GM23338 (cell line): ENCODE measurements around the gene CELA2A.
"Not testable (repeated sequence)": the region's sequence is repeated elsewhere in the genome, so short reads cannot be mapped to it uniquely, and the experiment has no call there.

Source experiments
- ETS1 ChIP-seq: IDR thresholded peaks from 2 replicates; pipeline ENCODE4 v1.6.1; 2016; ENCODE audit warnings: antibody characterized with exemption
- EZH2 ChIP-seq: fragments of 200-600 bp; sonication (generic); IDR thresholded peaks from one replicate; pipeline ENCODE4 v1.8.0; 2017; ENCODE audit warnings: antibody characterized with exemption, mild to moderate bottlenecking, low read depth; ENCODE audit not compliant: unreplicated experiment
- EZH2phosphoT487 ChIP-seq: fragments of 200-600 bp; sonication (generic); IDR thresholded peaks from one replicate; pipeline ENCODE4 v1.8.1; 2018; ENCODE audit warnings: antibody characterized with exemption; ENCODE audit not compliant: unreplicated experiment
- JUNB ChIP-seq: IDR thresholded peaks from one replicate; pipeline ENCODE4 v1.6.1; 2016; ENCODE audit warnings: antibody characterized with exemption; ENCODE audit not compliant: unreplicated experiment
- POLR2AphosphoS5 ChIP-seq: IDR thresholded peaks from 2 replicates; pipeline ENCODE4 v1.6.1; 2016; ENCODE audit warnings: antibody characterized with exemption, low read depth
- TF ChIP-seq, protein P1 (sequence below), 2 experiments: fragments of 200-600 bp in 1 of 2; sonication (generic) in 1 of 2; conservative IDR thresholded peaks; 2 replicates each; pipeline versions ENCODE4 v1.5.1 to v1.6.1; 2016 to 2017; ENCODE audit warnings: antibody characterized with exemption in 2 of 2, low read depth in 2 of 2, mild to moderate bottlenecking in 2 of 2, moderate library complexity in 1 of 2
- TF ChIP-seq, protein P2 (sequence below): IDR thresholded peaks from one replicate; pipeline ENCODE4 v1.6.1; 2018; ENCODE audit warnings: antibody characterized with exemption; ENCODE audit not compliant: unreplicated experiment

DNA sequence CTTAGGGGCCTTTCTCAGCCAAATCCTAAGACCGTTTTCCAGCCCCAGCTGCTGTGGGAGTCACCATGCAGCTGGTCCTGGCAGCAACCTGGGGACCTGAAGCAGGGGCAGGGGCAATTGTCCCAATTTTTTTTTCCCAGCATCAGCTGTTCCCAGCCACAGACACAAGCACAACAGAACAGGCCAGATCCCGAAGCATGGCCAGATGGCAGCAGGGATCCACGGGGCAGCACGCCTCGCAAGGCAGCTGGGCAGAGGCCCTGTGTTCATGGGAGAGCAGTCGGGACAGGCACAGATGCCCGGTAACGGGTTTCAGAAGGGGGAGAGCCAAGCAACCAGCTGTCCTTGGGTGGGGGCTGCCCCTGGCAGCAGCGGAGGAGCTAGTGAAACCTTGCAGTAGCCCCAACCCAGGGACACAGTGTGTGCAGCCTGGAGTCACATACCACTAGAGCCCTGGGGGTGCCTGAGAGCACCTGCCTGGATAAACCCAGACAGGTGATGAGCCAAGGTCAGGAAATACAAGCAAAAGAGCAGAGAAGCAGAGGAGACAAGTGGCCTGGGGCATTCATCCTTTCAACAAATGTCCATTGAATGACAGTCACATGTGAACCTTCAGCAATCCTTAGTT is 13.4 kb downstream of the CELA2A start:
- TF ChIP-seq, protein P1, sequence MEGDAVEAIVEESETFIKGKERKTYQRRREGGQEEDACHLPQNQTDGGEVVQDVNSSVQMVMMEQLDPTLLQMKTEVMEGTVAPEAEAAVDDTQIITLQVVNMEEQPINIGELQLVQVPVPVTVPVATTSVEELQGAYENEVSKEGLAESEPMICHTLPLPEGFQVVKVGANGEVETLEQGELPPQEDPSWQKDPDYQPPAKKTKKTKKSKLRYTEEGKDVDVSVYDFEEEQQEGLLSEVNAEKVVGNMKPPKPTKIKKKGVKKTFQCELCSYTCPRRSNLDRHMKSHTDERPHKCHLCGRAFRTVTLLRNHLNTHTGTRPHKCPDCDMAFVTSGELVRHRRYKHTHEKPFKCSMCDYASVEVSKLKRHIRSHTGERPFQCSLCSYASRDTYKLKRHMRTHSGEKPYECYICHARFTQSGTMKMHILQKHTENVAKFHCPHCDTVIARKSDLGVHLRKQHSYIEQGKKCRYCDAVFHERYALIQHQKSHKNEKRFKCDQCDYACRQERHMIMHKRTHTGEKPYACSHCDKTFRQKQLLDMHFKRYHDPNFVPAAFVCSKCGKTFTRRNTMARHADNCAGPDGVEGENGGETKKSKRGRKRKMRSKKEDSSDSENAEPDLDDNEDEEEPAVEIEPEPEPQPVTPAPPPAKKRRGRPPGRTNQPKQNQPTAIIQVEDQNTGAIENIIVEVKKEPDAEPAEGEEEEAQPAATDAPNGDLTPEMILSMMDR (conservative IDR thresholded peaks at IDR 0.05; ENCODE audit: low read depth in 2 of 2) = not testable (repeated sequence)
- not testable (repeated sequence) for TF ChIP-seq POLR2AphosphoS5, EZH2, JUNB, EZH2phosphoT487, ETS1
- TF ChIP-seq, protein P2, sequence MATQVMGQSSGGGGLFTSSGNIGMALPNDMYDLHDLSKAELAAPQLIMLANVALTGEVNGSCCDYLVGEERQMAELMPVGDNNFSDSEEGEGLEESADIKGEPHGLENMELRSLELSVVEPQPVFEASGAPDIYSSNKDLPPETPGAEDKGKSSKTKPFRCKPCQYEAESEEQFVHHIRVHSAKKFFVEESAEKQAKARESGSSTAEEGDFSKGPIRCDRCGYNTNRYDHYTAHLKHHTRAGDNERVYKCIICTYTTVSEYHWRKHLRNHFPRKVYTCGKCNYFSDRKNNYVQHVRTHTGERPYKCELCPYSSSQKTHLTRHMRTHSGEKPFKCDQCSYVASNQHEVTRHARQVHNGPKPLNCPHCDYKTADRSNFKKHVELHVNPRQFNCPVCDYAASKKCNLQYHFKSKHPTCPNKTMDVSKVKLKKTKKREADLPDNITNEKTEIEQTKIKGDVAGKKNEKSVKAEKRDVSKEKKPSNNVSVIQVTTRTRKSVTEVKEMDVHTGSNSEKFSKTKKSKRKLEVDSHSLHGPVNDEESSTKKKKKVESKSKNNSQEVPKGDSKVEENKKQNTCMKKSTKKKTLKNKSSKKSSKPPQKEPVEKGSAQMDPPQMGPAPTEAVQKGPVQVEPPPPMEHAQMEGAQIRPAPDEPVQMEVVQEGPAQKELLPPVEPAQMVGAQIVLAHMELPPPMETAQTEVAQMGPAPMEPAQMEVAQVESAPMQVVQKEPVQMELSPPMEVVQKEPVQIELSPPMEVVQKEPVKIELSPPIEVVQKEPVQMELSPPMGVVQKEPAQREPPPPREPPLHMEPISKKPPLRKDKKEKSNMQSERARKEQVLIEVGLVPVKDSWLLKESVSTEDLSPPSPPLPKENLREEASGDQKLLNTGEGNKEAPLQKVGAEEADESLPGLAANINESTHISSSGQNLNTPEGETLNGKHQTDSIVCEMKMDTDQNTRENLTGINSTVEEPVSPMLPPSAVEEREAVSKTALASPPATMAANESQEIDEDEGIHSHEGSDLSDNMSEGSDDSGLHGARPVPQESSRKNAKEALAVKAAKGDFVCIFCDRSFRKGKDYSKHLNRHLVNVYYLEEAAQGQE = not testable (repeated sequence)
